Measurements from ENCODE around the gene KLK2. TPM values are rescaled to one million over a fixed set of nuclear protein-coding genes. Genes with fewer than 3 reads are reported as not detected.

The KLK2 gene
- total RNA-seq, result not detected in 2 replicates

DNA sequence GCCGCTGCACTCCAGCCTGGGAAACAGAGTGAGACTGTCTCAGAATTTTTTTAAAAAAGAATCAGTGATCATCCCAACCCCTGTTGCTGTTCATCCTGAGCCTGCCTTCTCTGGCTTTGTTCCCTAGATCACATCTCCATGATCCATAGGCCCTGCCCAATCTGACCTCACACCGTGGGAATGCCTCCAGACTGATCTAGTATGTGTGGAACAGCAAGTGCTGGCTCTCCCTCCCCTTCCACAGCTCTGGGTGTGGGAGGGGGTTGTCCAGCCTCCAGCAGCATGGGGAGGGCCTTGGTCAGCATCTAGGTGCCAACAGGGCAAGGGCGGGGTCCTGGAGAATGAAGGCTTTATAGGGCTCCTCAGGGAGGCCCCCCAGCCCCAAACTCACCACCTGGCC lies at the start of gene KLK2:
KLK2 (plus strand) TSS at position 384 of the 400 bp plus-strand sequence. CDS start 35 bp downstream, outside the sequence.
- DNase-seq (ENCODE audit: low read depth in 2 of 2), result no peak

DNA sequence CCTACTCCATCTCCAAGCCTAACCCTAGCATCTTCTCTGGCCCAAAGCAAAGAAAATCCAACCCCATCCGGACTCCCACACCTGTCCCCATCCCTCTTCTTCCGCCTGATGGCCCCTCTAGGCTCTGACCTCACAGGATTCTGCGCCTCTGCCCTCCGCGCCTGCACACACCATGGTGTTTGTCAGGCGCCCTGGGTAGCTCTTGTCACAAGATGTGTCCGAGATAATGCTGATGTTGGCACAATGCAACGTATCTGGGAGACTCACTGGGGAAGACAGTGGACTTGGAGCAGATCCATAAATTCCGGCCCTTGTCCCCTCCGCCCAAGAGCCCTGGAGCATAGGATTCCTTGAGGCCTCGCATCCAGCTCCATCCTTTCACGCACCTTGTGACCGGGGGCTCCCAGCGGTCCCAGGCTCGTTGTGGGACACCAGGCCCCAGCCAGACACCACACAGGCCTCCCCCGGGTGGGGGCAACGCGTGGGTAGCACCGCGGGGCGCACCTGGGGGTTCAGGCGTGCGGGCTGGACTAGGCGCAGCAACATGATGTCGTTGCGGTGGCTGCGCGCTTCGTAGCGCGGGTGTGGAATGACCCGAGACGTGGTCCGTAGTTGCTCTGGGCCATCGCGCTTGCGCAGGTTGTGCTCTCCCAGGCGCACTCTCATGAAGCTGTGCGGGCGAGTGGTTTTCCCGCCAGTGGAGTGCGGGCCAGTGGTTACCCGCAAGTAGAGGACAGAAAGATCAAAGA lies 46.6 kb upstream of the KLK2 start:
- DNase-seq (ENCODE audit: low read depth in 2 of 2), result no peak

DNA sequence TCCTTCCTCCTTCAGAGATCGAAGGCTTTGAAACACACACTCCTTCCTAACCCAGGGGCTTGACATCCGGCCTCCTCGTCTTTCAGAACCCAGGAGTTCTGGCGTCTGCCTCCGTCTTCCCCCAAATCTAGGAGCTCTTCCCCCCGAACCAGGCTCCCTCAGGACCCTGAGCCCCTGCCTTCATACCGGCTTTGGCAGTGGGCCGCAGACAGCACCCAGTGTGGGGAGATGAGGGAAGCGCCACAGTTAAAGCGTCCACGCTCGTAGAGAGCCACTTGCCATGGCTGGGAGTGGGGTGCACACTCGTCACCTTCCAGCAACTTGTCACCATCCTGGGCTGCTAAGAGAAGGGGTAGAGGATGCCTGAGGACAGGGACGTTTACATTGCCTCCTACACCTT lies 45.8 kb upstream of the KLK2 start:
- DNase-seq (ENCODE audit: low read depth in 2 of 2), result no peak

DNA sequence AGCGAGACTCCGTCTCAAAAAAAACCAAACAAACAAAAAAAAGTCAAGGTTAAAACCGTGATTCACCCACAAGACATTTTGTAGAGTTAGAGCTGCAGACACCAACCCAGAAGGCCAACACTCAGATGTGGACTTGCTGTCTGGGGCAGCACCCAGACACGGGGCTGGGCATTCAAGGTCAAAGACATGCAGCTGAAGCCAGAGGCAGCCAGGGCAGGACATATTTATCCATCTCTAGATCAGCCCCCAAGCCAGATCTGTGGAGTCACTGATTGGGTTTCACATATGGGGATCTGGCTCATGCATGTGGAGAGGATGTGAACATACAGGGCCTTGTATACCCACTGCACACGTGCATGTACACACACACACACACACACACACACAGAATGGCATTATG lies 43.4 kb upstream of the KLK2 start:
- no peak for DNase-seq (ENCODE audit: low read depth in 2 of 2)

DNA sequence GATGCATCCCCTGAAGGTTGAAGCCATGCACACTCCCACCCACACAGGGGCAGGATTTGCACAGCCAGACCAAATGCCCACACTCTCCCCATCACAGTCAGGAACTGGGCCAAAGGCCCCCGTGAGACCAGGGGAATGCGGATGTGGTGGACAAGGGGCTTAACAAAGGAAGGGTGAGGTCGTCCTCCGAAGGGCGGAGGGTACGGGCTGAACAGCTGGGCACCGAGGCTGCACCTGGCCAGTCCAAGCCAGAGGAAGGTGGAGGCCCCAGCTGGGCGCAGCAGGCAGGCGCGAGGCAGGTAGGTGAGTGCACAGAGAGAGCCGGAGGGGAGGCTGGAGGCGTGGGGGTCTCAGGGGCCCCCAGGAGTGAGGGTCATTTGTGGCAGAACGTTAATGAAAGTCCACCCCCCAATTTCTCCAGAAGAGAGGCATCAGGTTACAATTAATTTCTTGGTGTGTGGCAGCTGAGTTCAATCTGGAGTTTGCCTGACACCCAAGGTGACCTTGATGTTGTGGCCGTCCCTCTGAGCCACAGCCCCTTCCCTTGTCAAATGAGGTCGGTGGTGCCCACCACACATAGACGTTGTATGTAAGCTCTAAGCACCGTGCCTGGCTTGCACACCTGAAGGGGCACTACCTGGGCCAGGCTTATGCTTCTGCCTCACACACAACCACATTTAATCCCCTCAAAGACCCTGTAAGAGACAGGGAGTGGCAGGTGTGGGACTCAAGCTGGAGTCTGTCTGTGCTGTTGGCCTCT lies 42.8 kb upstream of the KLK2 start:
- DNase-seq (ENCODE audit: low read depth in 2 of 2), result no peak

DNA sequence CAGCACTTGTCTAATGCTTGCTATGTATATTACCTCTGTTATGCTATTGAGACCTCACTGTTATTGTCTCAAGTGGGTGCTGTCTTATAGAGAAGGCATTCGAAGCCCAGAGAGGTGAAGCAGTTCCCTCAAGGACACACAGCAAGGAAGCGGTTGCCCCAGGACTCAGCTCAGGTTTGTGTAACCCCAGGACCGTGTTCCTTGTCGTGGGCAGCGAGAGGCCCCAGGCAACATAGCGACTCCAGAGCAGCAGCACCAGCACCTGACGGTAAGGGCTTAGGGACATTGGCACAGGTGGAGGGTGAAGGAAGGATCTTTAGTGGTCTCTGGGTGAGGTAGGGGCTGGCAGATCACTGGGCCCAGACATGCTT lies 42.2 kb upstream of the KLK2 start:
- DNase-seq (ENCODE audit: low read depth in 2 of 2), result no peak

DNA sequence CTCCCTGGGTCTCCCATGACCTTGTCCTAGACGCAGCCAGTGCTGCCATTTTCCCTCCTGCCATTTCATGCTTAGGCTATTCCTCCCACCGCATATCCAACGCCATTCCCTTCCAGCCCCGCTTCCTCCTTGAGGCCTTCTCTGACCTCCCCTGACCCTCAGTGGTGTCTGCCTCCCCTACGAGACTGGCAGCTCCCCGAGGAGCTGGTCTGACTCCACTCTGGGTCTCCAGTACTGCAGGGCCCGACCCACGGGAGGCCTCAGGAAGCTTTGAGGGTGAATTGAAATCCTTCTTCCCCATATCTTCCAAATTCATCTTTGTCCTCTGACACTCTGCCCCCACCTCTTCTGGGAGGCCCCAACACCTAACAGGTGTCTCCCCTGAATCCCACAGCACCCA lies 40.6 kb upstream of the KLK2 start:
- no peak for DNase-seq (ENCODE audit: low read depth in 2 of 2)

DNA sequence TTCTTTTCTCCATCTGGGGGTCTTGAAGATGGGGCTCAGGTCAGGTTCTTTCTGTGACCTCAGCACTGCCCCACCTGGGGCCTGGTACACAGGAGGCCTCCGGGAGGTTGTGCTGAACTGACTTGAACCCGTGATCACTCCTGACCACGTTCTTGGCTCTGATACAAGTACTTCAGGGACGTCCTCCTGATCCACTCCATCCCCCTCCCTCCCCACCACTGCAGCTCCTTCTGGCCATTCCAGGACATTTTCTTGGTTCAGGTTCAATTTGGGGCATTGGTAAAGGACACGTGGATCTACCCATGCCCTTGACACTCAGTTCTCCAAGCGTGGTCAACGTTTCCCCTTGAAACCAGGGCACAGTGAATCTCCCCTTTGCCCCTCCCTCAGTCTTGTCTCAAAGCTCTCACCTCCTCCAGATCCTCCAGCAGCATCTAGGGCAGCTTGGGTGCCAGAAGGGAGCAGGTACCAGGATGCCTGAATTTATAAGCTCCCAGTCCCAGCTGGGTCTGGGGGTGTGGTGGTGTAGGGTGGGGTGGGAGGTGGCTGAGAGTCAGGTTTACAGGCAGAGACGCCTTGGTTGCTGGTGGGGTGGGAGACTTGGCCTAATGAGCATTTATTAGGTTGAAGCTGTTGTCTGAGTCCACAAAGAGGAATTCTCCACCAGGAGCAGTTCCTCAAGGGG lies 40.0 kb upstream of the KLK2 start, which contains the start of gene KLK15:
KLK15 (minus strand) TSS at position 458 of the 685 bp plus-strand sequence. CDS start 2,082 bp downstream, outside the sequence.
- no peak for DNase-seq (ENCODE audit: low read depth in 2 of 2)

DNA sequence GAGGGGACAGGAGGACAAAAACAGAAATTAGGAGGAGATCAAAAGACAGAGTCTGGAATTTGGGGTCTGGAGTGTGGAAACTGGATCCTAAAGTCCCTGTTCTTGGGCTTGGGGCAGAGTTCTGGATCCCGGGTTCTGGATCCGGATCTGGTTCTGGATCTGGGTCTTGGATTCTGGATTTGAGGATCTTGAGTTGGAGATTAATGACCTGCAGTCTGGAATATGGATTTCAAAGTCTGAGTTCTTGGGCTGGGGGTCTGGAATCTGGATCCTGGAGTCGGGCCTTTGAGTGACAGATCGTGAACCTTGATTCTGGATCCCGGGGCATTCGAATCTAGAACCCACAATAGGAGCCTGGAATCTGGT lies 39.5 kb upstream of the KLK2 start:
- no peak for DNase-seq (ENCODE audit: low read depth in 2 of 2)

DNA sequence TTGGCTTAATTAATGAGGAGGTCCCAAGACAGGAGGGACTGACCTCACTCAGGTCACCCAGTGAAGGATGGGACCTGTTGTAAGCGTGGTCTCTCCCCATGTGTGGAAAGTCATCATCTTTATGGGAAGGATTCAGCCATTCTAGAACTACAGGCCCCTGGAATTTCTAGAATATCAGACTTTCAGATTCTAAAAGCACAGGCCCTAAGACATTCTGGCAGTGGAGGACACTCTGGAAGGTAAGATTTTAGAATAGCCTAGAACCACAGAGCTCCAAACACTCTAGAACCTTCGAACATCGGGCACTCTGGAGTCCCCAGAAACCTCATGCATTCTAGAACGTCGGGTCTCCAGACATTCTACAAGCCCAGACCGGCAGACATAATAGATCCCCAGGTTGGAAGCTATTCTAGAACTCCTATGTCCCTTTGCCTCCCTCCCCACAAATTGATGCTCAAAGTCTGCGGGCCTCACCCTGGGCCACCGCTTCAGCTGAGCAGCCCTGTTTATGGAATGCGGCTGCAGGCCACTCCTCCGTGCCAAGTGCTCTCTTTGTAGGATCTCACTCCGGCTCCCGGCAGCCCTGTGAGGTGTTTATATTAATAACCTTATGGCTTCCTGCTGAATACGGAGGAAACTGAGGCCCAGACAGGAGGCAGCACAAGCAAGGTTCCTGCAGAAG lies 38.0 kb upstream of the KLK2 start:
- no peak for DNase-seq (ENCODE audit: low read depth in 2 of 2)

DNA sequence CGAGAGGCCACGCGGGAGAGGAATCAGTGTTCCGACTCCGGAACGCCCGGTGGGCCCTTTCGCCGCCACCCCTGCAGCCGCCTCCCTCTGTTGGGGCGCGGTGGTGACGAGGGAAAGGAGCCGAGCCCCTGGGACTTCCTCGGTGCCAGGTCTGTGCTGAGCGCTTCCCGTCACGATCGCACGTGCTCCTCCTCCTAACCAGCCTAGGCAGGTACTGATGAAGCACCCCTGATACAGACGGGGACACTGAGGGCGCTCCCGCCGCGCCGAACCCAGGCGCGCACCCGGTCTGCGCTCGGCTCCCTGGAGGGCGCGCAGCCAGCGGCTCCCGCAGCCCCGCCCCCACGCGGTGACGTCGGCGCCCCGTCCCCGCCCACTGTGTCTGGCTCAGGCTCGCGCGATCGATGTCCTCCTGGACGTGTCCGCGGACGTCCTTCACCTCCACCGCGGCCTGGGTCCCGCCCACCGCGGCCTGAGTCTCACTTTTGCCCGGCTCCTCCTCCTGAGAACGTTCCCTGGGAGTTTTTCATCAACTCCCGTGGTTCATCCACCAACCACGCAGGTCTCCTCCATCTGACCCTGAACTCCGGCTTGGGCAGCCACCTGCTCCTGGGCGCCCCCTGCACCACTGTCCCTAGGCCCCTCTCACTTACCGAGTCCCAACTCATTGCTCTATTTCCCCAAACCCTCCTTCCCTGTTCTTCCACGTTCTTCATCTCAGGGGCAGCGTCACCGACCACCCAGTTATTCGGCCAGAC lies 37.3 kb upstream of the KLK2 start:
- DNase-seq (ENCODE audit: low read depth in 2 of 2), result peak; percentile 15 to 65

DNA sequence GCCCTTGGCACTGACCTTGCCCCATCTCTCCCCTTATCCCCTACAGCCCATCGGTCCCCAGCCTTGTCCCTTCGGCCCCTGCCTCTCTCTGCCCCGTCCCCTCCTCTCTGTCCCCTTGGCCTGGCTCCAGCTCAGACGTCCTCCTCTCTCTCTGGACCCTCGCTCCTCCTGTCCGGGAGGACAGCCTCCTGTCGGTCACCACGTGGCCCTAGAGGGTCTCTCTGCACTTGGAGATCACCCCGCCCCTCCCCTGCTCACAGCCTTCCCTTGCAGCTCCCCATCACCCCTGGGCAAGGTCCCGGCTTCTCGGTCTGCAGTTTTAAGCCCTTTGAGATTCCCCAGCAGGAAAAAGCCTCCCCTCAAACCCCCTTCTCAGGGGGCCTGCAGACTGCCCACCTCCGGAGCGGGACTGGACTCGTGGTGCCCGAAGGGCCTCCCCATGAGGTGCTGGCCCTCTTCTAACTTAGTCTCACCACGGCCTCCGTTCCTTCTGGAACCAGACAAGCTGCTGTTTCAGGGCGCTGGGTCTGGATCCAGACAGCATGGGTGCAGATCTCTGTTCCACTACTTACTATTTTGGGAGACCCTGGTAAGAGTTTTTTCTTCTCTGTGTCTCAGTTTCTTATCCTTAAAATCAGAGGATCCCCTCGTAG lies 36.6 kb upstream of the KLK2 start:
- no peak for DNase-seq (ENCODE audit: low read depth in 2 of 2)

DNA sequence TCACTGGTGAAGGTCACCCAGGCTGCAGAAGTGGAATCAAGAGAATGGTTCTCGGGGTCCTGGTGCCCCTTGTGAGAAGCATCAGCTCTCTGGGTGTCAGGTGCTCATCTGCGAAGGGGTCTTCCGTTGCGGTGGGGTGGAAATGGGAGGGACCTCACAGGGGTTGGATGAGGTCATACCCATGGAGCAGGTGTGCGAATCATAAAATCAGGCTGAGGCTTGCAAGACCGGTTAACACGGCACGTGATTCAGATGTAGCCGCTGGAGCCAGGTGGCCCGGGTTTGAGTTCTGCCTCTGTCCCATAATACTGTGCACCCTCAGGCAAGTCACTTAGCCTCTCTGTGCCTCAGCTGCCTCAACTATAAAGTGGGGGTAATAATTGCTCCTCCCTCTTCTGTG lies 35.9 kb upstream of the KLK2 start:
- no peak for DNase-seq (ENCODE audit: low read depth in 2 of 2)

DNA sequence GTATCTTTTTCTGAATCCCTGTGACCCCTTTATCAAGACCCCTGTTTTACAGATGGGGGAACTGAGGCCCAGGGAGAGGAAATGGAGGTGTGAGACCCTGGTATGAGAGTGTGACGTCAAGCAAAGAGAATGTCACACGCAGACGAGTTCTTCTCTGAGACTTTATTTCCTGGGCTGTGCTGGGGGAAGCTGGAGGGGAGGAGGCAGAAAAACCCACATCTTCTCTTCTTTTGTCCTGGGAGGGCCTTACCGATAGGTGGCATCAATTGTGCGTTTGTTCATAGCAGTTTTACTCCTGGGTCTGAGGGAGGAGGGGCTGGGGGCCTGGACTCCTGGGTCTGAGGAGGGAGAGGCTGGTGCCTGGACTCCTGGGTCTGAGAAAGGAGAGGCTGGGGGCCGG lies 35.0 kb upstream of the KLK2 start:
- no peak for DNase-seq (ENCODE audit: low read depth in 2 of 2)

DNA sequence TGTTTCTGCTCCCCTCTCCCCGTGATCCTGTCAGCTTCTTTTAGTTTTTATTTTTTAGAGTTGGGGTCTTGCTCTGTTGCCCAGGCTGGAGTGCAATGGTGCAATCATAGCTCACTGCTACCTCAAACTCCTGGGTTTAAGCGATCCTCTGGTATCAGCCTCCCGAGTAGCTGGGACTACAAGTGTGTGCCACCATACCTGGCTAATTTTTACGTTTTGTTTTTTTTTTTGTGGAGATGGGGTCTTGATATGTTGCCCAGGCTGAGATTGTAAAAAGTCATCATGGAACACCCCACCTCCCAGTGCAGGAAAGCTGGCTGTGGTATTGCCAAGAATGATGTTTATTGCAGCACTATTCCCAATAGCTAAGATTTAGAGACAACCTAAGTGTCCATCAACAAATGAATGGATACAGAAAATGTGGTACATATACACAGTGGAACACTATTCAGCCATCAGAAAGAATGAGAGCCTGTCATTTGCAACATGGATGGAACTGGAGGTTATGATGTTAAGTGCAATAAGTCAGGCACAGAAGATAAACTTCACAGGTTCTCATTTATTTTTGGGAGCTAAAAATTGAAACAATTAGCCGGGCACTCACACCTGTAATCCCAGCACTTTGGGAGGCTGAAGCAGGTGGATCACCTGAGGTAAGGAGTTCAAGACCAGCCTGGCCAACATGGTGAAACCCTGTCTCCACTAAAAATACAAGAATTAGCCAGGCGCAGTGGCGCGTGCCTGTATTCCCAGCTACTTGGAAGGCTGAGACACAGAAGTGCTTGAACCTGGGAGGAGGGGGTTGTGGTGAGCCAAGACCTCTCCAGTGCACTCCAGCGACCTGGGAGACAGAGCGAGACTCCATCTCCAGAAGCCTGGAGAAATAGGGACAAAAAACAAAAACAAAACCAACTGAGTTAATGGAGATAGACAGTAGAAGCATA lies 33.3 kb upstream of the KLK2 start:
- DNase-seq (ENCODE audit: low read depth in 2 of 2), result no peak

DNA sequence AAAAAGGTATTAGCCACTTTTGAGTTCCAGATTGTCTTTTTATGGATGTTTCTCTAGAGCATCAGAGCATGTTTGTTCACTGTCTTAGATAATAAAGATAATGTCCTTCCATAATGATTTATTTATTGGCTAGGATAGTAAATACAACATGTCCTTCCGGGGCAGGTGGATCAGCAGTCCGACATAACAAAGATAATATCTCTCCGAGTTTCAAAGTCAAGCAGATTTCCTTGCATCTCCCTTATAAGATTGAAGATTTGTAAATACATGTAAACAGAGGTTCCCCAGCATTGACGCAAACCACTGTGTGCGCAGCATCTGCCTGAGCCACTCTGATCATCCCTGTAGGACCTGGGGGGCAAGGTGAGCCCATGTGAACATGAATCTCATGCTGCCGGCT lies 31.1 kb upstream of the KLK2 start:
- no peak for DNase-seq (ENCODE audit: low read depth in 2 of 2)

DNA sequence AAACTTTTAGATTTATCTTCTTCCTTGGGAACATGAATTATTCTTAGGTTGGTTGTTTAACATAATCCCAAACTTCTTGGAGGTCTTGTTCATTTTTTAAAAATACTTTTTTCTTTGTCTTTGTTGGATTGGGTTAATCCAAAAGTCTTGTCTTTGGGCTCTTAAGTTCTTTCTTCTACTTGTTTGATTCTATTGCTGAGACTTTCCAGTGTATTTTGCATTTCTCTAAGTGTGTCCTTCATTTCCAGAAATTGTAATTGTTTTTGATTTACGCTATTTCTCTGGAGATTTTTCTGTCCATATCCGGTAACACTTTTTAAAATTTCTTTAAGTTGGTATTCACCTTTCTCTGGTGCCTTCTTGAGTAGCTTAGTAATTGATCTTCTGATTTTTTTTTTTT lies 30.0 kb upstream of the KLK2 start:
- DNase-seq (ENCODE audit: low read depth in 2 of 2), result no peak

DNA sequence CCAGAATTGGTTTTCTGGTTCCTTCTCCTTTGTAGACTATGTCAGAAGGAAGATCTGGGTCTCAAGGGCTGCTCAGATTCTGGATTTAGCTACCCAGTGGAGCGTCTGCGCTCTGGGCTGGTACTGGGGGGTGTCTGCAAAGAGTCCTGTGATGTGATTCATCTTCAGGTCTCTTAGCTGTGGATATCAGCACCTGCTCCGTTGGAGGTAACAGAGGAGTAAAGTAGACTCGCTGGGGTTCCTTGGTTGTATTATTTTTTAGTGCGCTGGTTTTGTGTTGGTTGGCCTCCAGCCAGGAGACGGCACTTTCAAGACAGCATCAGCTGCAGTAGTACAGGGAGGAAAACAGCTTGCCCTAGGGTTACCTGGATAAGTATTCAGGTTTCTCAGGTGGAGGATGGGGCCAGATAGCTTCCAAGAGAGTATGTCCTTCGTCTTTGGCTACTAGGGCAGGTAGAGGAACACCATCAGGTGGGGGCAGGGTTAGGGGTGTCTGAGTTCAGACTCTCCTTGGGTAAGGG lies 29.5 kb upstream of the KLK2 start:
- no peak for DNase-seq (ENCODE audit: low read depth in 2 of 2)

DNA sequence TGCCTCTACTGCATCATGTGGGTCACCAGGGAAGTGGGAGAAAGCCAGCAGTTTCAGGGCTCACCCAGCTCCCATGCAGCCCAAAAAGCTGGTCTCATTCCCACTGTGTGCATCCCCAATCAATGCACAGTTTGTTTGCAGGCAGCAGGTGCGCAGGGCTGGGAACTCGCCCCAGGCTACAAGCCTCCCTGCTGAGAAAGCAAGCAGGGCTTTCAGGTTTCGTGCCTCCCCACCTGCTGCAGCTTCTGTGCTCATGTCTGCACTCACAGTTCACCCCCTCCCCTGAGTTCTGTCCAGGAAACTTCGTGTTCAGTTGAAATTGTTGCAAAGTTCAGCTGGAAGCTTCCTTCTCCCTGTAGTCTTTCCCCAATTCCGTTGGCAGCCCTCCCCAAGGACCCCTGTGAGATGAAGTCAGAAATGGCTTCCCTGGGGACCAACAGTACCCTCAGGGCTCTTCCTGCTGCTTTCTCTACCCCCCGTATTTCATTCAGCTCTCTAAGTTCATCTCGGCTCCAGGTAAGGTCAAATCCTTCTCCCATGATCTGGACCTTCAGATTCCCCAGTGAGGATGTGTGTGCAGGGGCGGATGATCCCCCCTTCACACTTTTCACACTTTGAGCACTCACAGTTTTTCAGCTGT lies 28.8 kb upstream of the KLK2 start:
- DNase-seq (ENCODE audit: low read depth in 2 of 2), result no peak
